Endodermal cell (in vitro differentiated cells): ENCODE results near the gene ADAMTS2. TPM values are rescaled to one million over a fixed set of nuclear protein-coding genes. Genes with fewer than 3 reads are reported as not detected.

ENCODE experiments used
- DNase-seq: peaks from one replicate; pipeline ENCODE4 v3.0.0-alpha.2; 2017
- H3K27ac ChIP-seq: 2 replicates; pipeline ENCODE4 v1.5.1; 2013; ENCODE audit warnings: mild to moderate bottlenecking, low read depth, low read length, moderate library complexity
- H3K27me3 ChIP-seq: 2 replicates; pipeline ENCODE4 v1.6.1; 2013; ENCODE audit warnings: mild to moderate bottlenecking, low read length, moderate library complexity; ENCODE audit not compliant: insufficient read depth, control insufficient read depth, poor library complexity, severe bottlenecking
- H3K36me3 ChIP-seq: 2 replicates; pipeline ENCODE4 v1.7.0; 2013; ENCODE audit warnings: mild to moderate bottlenecking, low read length, moderate library complexity; ENCODE audit not compliant: control insufficient read depth, insufficient read depth
- H3K4me1 ChIP-seq: one replicate; pipeline ENCODE4 v1.7.0; 2013; ENCODE audit warnings: low read length; ENCODE audit not compliant: control insufficient read depth, insufficient read depth
- H3K4me3 ChIP-seq: 2 replicates; pipeline ENCODE4 v1.5.1; 2013; ENCODE audit warnings: mild to moderate bottlenecking, low read length, moderate library complexity
- H3K9ac ChIP-seq: 2 replicates; pipeline ENCODE4 v1.6.1; 2013; ENCODE audit warnings: mild to moderate bottlenecking, low read length, moderate library complexity; ENCODE audit not compliant: poor library complexity, severe bottlenecking; ENCODE audit errors: extremely low read depth
- H3K9me3 ChIP-seq: 2 replicates; pipeline ENCODE4 v1.6.1; 2013; ENCODE audit warnings: mild to moderate bottlenecking, low read length, moderate library complexity; ENCODE audit not compliant: control insufficient read depth
- H3K27ac Mint-ChIP-seq: 2 replicates; pipeline ENCODE4 v1.8.0; 2020; ENCODE audit warnings: mixed read lengths
- H3K27me3 Mint-ChIP-seq: 2 replicates; pipeline ENCODE4 v1.8.0; 2021; ENCODE audit warnings: mild to moderate bottlenecking, mixed read lengths; ENCODE audit not compliant: insufficient read depth
- H3K36me3 Mint-ChIP-seq: 2 replicates; pipeline ENCODE4 v1.8.0; 2020; ENCODE audit warnings: low read depth, mixed read lengths
- H3K4me1 Mint-ChIP-seq: 2 replicates; pipeline ENCODE4 v1.8.0; 2020; ENCODE audit warnings: mixed read lengths
- H3K4me3 Mint-ChIP-seq: 2 replicates; pipeline ENCODE4 v1.8.0; 2020; ENCODE audit warnings: mild to moderate bottlenecking, moderate library complexity, mixed read lengths
- H3K9me3 Mint-ChIP-seq: 2 replicates; pipeline ENCODE4 v1.8.0; 2020; ENCODE audit warnings: mild to moderate bottlenecking, mixed read lengths
- CTCF ChIP-seq: fragments of 200-600 bp; sonication (generic); conservative IDR thresholded peaks from 2 replicates; pipeline ENCODE4 v1.5.0; 2021; ENCODE audit warnings: antibody characterized with exemption, mild to moderate bottlenecking
- WGBS, 2 experiments: methylation state at CpG; one replicate each; pipeline versions ENCODE4 v1.1.5 to v1.1.7; 2013; ENCODE audit warnings: missing lambda C conversion rate in 2 of 2, mixed read lengths in 1 of 2; ENCODE audit not compliant: insufficient coverage in 1 of 2, insufficient read length in 1 of 2; 5-methylcytosine and 5-hydroxymethylcytosine counted together
- total RNA-seq, 2 donors: library from RNA; stranded (reverse); fragmentation: NEBNext Ultra II Directional in 1 of 2; extraction: Animal tissue kit (Norgen Biotek cat#: 25700) in 1 of 2; gene quantifications; 2 replicates in 1 of 2; 3 replicates in 1 of 2; pipeline ENCODE4 v1.2.1, GENCODE V29; 2021

ADAMTS2 gene
- total RNA-seq, 2 donors from 2014 or later, result 1.2 to 2.6 TPM

DNA sequence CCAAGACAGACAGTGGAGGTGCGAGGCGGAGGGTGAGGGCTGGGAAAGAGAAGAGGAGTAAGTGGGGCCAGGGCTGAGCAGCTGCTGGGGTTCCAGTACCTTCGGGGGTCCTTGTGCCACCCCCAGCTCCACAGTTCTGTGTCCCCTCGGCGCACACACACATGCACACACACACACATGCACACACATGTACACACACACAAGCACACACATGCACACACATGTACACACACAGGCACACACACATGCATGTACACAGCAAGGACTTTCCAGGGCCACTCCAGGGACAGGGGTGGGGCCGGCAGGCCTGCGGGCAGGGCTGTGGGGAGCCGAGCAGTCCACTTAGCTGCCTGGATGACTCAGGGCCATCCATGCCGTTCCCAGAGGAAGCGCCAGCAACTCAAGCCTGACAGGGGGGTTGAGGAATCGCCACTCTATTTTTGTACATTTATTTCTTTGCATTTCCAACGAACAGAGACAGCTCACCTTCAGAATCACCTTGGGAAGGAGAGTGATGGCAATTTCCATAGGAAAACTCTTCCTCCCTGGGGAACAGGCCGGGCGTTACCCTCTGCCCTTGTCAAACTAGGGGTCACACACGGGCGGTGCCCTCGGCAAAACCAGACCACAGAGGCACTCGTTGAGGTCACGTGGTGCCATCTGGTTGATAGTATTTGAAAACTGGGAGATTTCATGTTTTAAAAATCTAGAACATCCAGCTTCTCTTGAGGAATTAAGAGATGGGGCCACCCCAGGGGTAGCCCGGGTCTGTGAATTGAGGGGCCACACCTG is 135.7 kb downstream of the ADAMTS2 start:
- 87 to 94% methylated on average over 8 to 20 of the region's 20 CpGs for WGBS, 2 experiments
- DNase-seq, result no peak
- Mint-ChIP-seq H3K4me3 (no peak overlapping the region), H3K27me3 (no peaks in the 10 kb centered on the region), H3K4me1 (no peaks in the 10 kb centered on the region), H3K27ac (no peak overlapping the region), H3K9me3 (no peaks in the 10 kb centered on the region), H3K36me3 (no peaks in the 10 kb centered on the region)
- no peaks in the 10 kb centered on the region for H3K36me3 ChIP-seq
- H3K4me1 ChIP-seq, result no peaks in the 10 kb centered on the region
- TF ChIP-seq CTCF, result no peak
- no peak overlapping the region for H3K27ac ChIP-seq
- no peaks in the 10 kb centered on the region for H3K9me3 ChIP-seq
- no peak overlapping the region for H3K4me3 ChIP-seq
- H3K9ac ChIP-seq, result no peak overlapping the region
- no peaks in the 10 kb centered on the region for H3K27me3 ChIP-seq

DNA sequence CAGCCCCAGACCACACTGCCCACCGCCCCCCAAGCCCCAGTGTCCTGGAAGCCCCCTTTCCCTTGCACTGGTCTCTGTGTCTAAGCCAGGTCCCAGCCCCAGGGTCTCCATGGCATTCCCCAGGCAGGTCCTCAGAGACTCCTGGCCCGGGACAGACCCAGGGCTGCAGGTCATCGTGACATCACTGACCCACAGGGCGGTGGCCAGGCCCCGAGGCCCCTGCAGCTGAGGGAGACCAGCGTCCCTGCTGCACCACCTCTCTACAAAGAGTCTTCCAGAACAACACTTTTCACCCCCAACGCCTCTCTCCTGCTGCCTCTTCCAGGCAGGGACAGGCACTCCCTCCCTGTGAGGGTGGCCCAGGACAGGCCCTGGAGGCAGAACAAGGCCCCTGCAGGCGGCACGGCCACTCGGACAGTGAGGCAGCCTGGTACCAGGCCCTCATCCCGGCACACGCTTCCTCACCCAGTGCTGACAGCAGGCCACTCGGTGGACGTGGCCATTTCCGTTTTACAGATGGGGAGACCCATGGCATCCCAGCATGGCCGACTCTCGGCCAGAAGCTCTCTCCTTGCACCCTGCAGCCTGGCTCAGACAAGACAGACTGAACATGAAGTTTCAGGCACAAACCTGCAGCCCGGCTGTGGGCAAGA is 136.4 kb downstream of the ADAMTS2 start:
- no peaks in the 10 kb centered on the region for H3K9me3 ChIP-seq
- no peak overlapping the region for H3K27ac ChIP-seq
- Mint-ChIP-seq H3K9me3 (no peaks in the 10 kb centered on the region), H3K27ac (no peak overlapping the region), H3K4me1 (no peaks in the 10 kb centered on the region), H3K27me3 (no peaks in the 10 kb centered on the region), H3K4me3 (no peak overlapping the region), H3K36me3 (no peaks in the 10 kb centered on the region)
- H3K4me3 ChIP-seq, result no peak overlapping the region
- no peaks in the 10 kb centered on the region for H3K36me3 ChIP-seq
- no peak for TF ChIP-seq CTCF
- no peaks in the 10 kb centered on the region for H3K27me3 ChIP-seq
- no peak overlapping the region for H3K9ac ChIP-seq
- 81 to 87% methylated on average over 6 to 18 of the region's 18 CpGs for WGBS, 2 experiments
- DNase-seq, result no peak
- no peaks in the 10 kb centered on the region for H3K4me1 ChIP-seq

DNA sequence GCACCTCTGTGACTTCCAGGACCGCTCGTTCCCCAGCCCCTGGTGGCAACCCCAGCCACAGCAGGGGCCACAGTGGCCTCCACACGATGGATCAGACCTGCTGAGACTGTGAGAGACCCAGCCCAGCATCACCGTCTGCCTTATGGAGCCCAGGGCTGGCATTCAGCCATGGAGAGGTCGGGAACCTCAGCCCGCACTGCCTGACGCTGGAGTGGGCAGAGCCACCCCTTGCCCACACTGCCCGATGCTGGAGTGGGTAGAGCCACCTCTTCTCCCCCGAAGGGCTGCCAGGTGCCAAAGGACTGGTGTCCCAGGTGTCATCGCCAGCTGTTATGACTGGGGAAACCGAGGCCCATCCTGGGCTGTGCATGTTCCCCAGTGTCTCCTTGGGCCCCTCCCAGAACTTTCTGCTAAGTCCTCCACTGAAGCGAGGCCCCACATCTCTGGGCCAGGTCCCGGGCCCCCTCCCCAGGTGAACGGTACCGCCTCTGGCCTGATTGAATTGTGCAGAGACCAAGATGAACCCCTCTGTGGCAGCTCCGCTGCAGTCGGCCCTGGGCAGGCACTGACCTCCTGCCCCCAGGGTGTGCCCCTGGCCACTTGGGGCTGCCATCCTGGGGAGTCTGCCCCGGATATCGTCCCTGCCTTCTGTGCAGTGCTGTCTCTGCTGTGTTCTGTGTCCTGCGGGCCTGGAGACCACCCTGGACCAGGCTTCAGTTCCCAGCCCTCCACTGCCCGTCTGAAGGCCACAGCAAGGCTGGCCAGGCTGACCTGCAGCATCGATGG is 137.1 kb downstream of the ADAMTS2 start:
- Mint-ChIP-seq H3K4me3 (no peak overlapping the region), H3K27me3 (no peaks in the 10 kb centered on the region), H3K4me1 (no peaks in the 10 kb centered on the region), H3K36me3 (no peaks in the 10 kb centered on the region), H3K9me3 (no peaks in the 10 kb centered on the region), H3K27ac (no peak overlapping the region)
- Histone ChIP-seq H3K36me3 (no peaks in the 10 kb centered on the region), H3K9me3 (no peaks in the 10 kb centered on the region), H3K9ac (no peak overlapping the region), H3K4me1 (no peaks in the 10 kb centered on the region), H3K27ac (no peak overlapping the region), H3K27me3 (no peaks in the 10 kb centered on the region), H3K4me3 (no peak overlapping the region)
- WGBS, 2 experiments, result 83% methylated on average over 16 to 22 of the region's 22 CpGs
- no peak for TF ChIP-seq CTCF
- DNase-seq, result no peak
